Cardiac fibroblast (primary cell): Measurements from ENCODE around the gene MLH1.
"Not testable (repeated sequence)": the region's sequence is repeated elsewhere in the genome, so short reads cannot be mapped to it uniquely, and the experiment has no call there.

Experiments used
- DNase-seq, 2 donors: peaks; one replicate each; pipeline versions ENCODE4 v3.0.0 to v3.0.0-alpha.2; 2010; ENCODE audit warnings: low read depth in 2 of 2
- H3K4me3 ChIP-seq, 2 donors: replicated peaks in 1 of 2; 1 replicate in 1 of 2; 2 replicates in 1 of 2; pipeline ENCODE4 v1.5.1; 2011; ENCODE audit warnings: low read depth in 2 of 2, low read length in 2 of 2, mild to moderate bottlenecking in 2 of 2, moderate library complexity in 1 of 2
- CTCF ChIP-seq: IDR thresholded peaks from one replicate; pipeline ENCODE4 v1.5.1; 2011; ENCODE audit warnings: low read depth, mild to moderate bottlenecking, low read length, inconsistent platforms

MLH1 gene

DNA sequence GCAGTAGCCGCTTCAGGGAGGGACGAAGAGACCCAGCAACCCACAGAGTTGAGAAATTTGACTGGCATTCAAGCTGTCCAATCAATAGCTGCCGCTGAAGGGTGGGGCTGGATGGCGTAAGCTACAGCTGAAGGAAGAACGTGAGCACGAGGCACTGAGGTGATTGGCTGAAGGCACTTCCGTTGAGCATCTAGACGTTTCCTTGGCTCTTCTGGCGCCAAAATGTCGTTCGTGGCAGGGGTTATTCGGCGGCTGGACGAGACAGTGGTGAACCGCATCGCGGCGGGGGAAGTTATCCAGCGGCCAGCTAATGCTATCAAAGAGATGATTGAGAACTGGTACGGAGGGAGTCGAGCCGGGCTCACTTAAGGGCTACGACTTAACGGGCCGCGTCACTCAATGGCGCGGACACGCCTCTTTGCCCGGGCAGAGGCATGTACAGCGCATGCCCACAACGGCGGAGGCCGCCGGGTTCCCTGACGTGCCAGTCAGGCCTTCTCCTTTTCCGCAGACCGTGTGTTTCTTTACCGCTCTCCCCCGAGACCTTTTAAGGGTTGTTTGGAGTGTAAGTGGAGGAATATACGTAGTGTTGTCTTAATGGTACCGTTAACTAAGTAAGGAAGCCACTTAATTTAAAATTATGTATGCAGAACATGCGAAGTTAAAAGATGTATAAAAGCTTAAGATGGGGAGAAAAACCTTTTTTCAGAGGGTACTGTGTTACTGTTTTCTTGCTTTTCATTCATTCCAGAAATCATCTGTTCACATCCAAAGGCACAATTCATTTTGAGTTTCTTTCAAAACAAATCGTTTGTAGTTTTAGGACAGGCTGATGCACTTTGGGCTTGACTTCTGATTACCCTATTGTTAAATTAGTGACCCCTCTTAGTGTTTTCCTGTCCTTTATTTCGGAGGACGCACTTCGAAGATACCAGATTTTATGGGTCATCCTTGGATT is at the start of gene MLH1:
Gene MLH1 (plus strand): TSS at position 193 of the 958 bp plus-strand sequence. CDS start 30 bp downstream, at position 223.
- H3K4me3 ChIP-seq: peak within 1 kb of the TSS; percentile 70 to 78
- no peak for TF ChIP-seq CTCF
- DNase-seq: peak; percentile 100

- no peak for TF ChIP-seq CTCF
- no peak for DNase-seq
- H3K4me3 ChIP-seq: peak overlapping the region; percentile 61 to 64
Measured at GRCh38 chr3:36943601-36944000, 49.7 kb upstream of the MLH1 start.

- no peak for TF ChIP-seq CTCF
- peak; percentile 60 to 77 for DNase-seq
- H3K4me3 ChIP-seq: peak overlapping the region; percentile 61 to 64
Measured at GRCh38 chr3:36944012-36944640, 49.2 kb upstream of the MLH1 start.

DNA sequence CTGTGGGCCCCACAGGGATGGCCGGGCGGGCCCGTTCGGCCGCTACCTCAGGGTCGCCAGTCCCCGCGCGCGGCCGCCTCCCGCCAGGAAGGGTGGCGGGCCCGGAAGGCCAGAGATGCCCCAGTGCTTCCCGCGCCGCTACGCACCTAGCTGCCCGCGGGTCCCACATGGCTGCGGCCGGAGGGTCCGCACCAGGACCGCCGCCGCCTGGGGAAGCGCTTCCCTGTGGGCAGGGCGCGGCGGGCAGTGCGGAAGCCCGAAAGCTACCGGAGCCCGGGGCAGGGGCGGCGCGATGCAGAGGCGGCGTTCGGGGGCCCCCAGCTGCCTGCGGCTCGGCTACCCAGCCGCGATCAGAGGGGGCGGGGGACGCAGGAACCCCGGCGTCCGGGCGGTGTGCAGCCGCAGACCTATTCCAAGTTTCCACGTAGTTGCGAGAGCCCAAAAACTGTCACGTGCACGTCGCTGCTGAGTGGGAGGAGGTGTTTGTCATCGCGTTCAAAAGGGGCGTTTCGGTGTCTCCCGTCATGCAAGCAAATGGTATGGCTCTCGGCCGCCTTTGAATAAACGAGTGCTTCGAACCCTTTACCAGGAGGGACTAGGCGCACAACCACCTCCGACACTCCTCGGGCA is 48.6 kb upstream of the MLH1 start, which contains the start of gene TRANK1:
Gene TRANK1 (minus strand): TSS at position 414 of the 630 bp plus-strand sequence. CDS start 245 bp downstream, at position 169.
- peak within 1 kb of the TSS; percentile 61 to 64 for H3K4me3 ChIP-seq
- peak; percentile 61 to 76 for DNase-seq
- TF ChIP-seq CTCF: no peak

DNA sequence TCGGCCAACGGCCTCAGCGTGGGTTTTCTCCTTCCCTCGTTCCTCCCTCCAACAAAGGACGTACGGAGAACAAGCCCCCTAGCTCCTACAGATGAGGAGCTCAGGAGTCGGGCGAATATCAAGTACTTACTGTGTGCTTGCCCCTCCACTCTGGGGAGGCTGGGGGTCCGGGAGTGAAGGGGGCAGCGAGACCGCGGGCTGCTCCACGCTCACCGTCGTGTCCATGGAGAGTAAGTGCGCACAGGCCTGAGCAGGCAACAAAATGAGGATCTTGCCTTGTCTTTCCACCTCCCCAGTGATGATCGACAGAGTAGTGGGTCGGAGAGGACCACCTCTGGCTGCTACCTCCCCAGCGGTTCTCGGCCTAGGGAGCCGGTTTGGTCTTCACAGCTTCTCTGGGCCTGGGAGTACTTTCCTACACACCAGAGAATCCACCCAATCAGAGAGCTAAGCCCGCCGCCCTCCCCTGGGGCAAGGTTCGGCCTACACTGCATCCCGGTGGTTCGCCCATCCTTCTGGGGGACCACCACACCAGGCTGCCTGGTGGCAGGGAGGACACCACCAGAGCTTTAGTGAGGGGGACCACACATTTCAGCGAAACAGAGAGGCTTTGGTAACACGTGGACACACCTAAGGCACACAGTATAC is 47.9 kb upstream of the MLH1 start:
- no peak for DNase-seq
- TF ChIP-seq CTCF: no peak
- peak overlapping the region; percentile 61 to 64 for H3K4me3 ChIP-seq

GRCh38 chr3:36947814-36948213 is 45.5 kb upstream of the MLH1 start:
- DNase-seq, H3K4me3 ChIP-seq: not testable (repeated sequence)
